ENCODE measurements around the gene SMAD5. TPM values are rescaled to one million over a fixed set of nuclear protein-coding genes. Genes with fewer than 3 reads are reported as not detected.

Gene SMAD5
- total and polyA plus RNA-seq, 2 of the 13 experiments (the other 11 are each of a cell fraction or from before 2014, with no cell fraction given) = 27.2 to 48.5 TPM

DNA sequence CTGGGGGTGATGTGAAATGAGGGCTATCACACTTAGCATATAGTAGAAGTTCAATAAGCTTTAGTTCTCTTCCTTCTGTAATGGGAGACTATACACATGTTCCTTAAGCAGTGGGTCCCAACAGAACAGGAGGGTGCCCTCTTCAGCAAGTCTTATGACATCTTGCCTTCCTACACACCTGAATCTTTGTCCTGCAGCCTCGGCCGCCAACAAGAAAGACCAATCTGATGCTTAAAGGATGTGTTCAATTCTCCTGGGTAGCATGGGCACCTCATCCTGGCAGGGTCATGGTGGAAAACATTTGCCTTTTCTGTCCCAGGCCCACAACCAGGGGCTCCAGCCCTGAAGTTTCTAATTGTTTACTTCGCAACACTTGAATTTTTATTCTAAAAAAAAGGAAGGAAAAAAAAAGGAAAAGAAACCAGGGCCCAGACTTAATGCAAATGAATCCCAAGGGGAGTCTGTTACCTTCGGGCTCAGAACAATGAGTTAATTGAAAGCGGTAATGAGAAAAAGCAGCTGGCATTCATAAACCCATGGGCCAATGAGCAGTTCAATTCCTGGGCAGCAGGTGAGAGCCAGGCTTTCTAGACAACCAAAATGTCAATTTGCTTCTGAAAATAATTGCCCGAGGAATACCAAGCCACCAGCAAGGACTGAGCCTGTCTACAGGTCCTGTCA, 26.2 kb upstream of the SMAD5 start:
- ChIA-PET POLR2A (no interaction called here), CTCF (ENCODE audit: low intra/inter-chr PET ratio, low total read pairs) (no interaction called here)
- no peaks in the 10 kb centered on the region for H3K36me3 ChIP-seq (replicated peaks in 1 of 2; ENCODE audit: control insufficient read depth in 1 of 2, insufficient read depth in 2 of 2, low read length in 2 of 2)
- DNase-seq (ENCODE audit: low spot score) = no peak
- TF ChIP-seq RXRB (CRISPR knock-in tag; IDR thresholded peaks at IDR 0.05; ENCODE audit: borderline replicate concordance) (no peak), MED13 (CRISPR knock-in tag; IDR thresholded peaks at IDR 0.05) (no peak), ZBTB26 (CRISPR knock-in tag; IDR thresholded peaks at IDR 0.05; ENCODE audit: borderline replicate concordance) (no peak), ATAD3A (CRISPR knock-in tag; IDR thresholded peaks at IDR 0.05) (no peak), ZNF772 (CRISPR knock-in tag; IDR thresholded peaks at IDR 0.05) (no peak), SNRNP70 (IDR thresholded peaks at IDR 0.05; ENCODE audit: low read depth, low read length) (no peak), ZNF598 (CRISPR knock-in tag; IDR thresholded peaks at IDR 0.05; ENCODE audit: borderline replicate concordance) (no peak), HMGA1 (CRISPR knock-in tag; conservative IDR thresholded peaks at IDR 0.05) (no peak), ZNF580 (CRISPR knock-in tag; IDR thresholded peaks at IDR 0.05; ENCODE audit: borderline replicate concordance, low read depth) (no peak)
- TF ChIP-seq, protein P1, sequence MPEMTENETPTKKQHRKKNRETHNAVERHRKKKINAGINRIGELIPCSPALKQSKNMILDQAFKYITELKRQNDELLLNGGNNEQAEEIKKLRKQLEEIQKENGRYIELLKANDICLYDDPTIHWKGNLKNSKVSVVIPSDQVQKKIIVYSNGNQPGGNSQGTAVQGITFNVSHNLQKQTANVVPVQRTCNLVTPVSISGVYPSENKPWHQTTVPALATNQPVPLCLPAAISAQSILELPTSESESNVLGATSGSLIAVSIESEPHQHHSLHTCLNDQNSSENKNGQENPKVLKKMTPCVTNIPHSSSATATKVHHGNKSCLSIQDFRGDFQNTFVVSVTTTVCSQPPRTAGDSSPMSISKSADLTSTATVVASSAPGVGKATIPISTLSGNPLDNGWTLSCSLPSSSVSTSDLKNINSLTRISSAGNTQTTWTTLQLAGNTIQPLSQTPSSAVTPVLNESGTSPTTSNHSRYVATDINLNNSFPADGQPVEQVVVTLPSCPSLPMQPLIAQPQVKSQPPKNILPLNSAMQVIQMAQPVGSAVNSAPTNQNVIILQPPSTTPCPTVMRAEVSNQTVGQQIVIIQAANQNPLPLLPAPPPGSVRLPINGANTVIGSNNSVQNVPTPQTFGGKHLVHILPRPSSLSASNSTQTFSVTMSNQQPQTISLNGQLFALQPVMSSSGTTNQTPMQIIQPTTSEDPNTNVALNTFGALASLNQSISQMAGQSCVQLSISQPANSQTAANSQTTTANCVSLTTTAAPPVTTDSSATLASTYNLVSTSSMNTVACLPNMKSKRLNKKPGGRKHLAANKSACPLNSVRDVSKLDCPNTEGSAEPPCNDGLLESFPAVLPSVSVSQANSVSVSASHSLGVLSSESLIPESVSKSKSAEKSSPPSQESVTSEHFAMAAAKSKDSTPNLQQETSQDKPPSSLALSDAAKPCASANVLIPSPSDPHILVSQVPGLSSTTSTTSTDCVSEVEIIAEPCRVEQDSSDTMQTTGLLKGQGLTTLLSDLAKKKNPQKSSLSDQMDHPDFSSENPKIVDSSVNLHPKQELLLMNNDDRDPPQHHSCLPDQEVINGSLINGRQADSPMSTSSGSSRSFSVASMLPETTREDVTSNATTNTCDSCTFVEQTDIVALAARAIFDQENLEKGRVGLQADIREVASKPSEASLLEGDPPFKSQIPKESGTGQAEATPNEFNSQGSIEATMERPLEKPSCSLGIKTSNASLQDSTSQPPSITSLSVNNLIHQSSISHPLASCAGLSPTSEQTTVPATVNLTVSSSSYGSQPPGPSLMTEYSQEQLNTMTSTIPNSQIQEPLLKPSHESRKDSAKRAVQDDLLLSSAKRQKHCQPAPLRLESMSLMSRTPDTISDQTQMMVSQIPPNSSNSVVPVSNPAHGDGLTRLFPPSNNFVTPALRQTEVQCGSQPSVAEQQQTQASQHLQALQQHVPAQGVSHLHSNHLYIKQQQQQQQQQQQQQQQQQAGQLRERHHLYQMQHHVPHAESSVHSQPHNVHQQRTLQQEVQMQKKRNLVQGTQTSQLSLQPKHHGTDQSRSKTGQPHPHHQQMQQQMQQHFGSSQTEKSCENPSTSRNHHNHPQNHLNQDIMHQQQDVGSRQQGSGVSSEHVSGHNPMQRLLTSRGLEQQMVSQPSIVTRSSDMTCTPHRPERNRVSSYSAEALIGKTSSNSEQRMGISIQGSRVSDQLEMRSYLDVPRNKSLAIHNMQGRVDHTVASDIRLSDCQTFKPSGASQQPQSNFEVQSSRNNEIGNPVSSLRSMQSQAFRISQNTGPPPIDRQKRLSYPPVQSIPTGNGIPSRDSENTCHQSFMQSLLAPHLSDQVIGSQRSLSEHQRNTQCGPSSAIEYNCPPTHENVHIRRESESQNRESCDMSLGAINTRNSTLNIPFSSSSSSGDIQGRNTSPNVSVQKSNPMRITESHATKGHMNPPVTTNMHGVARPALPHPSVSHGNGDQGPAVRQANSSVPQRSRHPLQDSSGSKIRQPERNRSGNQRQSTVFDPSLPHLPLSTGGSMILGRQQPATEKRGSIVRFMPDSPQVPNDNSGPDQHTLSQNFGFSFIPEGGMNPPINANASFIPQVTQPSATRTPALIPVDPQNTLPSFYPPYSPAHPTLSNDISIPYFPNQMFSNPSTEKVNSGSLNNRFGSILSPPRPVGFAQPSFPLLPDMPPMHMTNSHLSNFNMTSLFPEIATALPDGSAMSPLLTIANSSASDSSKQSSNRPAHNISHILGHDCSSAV (CRISPR knock-in tag; IDR thresholded peaks at IDR 0.05; ENCODE audit: borderline replicate concordance) = no peak
- ATAC-seq = no peak
- H4K20me1 ChIP-seq (ENCODE audit: insufficient read depth, low read length) = no peaks in the 10 kb centered on the region
- FAIRE-seq = no peak
- no peaks in the 10 kb centered on the region for H3K27me3 ChIP-seq (ENCODE audit: control insufficient read depth in 1 of 2, insufficient read depth in 2 of 2, low read length in 2 of 2)
- intact Hi-C loops (cut with micrococcal nuclease; ENCODE audit: unreplicated experiment) = no loop called here
- no peak overlapping the region for H3K27ac ChIP-seq (ENCODE audit: extremely low read length, insufficient read depth, low read length)
- no peak overlapping the region for H3K9ac ChIP-seq (ENCODE audit: insufficient read depth, low read depth, low read length)
- peaks cover 31% of the 10 kb centered on the region for H3K4me1 ChIP-seq (ENCODE audit: insufficient read depth, low read length)
- no peaks in the 10 kb centered on the region for H3K79me2 ChIP-seq (ENCODE audit: insufficient read depth, low read length)
- no peak overlapping the region for H2AFZ ChIP-seq (ENCODE audit: low read length)
- H3K9me3 ChIP-seq (ENCODE audit: low read length) = no peaks in the 10 kb centered on the region
- 95% methylated on average over 4 of the region's 6 CpGs for WGBS (ENCODE audit: low lambda C conversion rate)
- in situ Hi-C loops (cut with HindIII; ENCODE audit: extremely low pct_ligation_motif_present, low pct_unique_long_range_greater_than_20kb) = loop anchor here (25.0 kb wide), 1 partner anchor 544 kb away; no protein-coding TSS in a partner anchor
- BruUV-seq (replicated peaks) = no TSS peak
- no peak overlapping the region for H3K4me2 ChIP-seq (ENCODE audit: low read depth, low read length)
- H3K4me3 ChIP-seq (replicated peaks in 1 of 3; ENCODE audit: insufficient read depth in 1 of 3, low read depth in 2 of 3, low read length in 3 of 3) = no peak overlapping the region

Data from HepG2 (cell line).